GM19025 (cell line): Measurements from ENCODE around the gene GPRC5C.

Experiments
- ATAC-seq: cut with Tn5 transposase; IDR thresholded peaks from one replicate; pipeline ENCODE4 v1.9.1; 2021; ENCODE audit warnings: mild to moderate bottlenecking, low read depth, moderate library complexity; ENCODE audit not compliant: unreplicated experiment

GPRC5C gene, protein sequence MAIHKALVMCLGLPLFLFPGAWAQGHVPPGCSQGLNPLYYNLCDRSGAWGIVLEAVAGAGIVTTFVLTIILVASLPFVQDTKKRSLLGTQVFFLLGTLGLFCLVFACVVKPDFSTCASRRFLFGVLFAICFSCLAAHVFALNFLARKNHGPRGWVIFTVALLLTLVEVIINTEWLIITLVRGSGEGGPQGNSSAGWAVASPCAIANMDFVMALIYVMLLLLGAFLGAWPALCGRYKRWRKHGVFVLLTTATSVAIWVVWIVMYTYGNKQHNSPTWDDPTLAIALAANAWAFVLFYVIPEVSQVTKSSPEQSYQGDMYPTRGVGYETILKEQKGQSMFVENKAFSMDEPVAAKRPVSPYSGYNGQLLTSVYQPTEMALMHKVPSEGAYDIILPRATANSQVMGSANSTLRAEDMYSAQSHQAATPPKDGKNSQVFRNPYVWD

DNA sequence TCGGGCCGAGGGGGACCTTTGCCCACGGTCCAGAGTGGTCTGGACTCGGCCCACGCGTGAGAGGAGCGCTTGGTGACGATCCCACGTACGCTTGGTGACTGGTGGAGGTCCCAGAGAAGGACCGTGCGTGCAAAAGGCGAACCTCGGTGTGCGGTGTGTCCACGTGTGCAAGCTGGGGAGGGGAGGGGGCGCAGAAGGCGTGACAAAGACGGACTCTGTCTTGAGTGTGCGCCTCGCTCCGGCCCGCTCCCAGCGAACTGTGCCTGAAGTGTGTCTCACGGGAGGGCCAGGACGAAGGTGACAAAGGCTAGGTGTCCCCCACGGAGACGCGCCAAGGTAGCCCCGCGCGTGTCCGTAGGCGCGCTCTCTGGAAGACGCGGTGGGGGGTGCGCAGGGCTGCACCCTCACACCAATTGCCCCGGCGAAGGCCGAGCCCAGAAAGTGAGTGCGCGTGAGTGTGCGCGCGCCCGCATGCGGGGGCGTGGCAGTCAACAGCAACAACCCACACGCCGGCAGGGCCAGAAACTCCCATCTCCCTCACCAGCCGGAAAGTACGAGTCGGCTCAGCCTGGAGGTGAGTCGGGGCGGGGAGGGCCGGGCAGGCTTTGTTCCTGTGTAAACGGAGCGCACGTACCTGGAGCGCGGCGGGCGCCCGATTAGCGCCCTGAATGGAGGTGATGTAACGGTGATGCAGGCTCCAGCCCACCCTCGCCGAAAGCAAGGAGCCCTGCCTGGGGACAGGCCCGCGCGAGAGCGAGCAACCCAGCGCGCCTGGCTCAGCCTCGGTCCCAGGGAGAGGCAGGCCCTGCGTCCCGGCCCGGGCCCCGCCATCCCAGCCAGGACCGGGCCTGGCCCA is at the start of gene GPRC5C:
TSS of gene GPRC5C (plus strand) at position 521 of the 856 bp plus-strand sequence. CDS start 7,689 bp downstream, outside the sequence.
- no peak for ATAC-seq

DNA sequence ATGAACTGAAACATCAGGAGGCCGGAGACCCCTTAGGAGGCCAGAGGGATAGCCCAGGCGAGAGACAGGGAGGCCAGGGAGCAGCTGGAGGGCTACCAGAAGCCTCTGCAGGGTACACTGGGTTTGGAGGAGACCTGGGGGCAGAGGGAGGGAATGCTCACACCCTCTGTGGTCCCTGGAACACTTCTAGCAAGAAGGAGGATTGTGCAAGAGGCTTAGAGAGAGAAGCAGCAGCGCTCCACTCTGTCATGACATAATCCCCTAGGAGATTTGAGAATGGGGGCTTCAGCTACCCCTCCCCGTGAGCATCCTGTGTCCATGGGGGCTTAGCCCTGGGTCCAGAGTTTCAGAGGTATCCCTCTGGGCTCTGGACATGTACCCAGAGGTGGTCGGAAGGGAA is 48.7 kb upstream of the GPRC5C start:
- ATAC-seq: no peak

DNA sequence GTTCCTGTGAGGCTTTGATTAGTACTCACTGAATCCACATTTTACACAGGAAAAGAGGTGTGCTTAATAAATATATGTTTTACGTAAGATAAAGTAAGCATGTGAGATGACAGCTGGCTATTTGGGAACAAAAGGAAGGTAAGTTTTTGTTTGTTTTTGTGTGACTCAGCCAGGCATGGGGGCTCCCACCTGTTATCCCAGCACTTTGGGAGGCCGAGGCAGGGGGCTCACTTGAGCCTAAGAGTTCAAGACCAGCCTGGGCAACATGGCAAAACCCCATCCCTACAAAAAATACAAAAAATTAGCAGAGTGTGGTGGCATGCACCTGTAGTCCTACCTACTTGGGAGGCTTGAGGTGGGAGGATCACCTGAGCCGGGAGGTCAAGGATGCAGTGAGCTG is 46.7 kb upstream of the GPRC5C start:
- ATAC-seq: no peak

DNA sequence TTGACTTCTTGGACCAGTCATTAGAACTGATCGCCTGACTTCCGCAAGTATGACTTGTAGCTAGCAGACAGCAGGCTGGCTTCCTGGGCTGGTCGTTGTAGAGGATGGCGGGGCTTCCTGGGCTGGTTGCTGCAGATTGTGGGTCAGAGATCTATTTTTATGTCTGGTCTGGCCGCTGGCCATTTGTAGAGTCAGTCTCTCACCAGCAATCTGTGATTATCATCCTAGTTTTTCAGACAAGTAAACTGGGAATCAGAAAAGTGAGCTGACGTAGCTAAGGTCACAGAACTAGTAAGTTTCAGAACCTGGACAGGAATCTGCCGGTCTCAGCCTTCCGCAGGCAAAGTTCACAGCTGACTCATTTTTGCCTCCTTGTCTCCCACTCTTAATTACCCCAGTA is 45.5 kb upstream of the GPRC5C start:
- no peak for ATAC-seq

DNA sequence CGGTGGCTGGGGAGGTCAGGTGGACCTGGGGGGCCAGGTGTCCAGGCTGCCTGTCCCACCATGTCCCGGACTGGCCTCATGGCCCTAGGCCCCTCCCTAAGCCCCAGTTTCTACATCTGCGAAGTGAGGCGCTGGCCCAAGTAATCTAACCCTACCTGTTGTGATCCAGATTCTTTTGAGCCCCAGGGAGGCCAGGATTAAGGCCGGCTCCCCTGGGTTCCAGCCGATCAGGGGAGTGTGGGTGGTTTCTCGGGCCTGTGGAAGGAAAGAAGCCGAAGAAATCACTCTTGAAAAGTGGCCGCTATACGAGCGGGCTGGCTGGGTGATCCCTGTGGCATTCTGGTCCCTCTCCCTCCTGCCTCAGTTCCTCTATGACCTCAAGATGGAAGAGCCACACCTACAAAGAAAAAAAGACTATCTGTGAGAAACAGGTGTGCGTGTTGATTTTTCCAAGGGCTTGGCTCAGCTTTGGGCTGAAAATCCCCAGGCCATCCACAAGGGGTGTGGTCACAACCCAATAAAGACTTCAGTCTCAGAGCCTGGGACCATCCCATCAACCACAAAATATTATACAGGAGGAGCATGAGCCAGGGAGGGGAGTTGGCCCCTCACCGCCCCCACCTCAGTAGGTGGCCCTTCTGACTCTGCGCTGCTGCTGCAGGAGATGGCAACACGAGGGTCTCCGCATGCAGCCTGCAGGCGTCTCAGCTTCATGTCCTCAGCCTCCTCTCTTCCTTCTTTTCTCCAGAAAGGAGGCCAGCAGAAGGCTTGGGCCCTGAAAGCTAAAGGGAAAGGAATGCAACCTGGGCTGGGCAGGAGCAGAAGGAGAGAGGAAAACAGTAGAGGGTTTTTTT is 44.3 kb upstream of the GPRC5C start:
- ATAC-seq: no peak

DNA sequence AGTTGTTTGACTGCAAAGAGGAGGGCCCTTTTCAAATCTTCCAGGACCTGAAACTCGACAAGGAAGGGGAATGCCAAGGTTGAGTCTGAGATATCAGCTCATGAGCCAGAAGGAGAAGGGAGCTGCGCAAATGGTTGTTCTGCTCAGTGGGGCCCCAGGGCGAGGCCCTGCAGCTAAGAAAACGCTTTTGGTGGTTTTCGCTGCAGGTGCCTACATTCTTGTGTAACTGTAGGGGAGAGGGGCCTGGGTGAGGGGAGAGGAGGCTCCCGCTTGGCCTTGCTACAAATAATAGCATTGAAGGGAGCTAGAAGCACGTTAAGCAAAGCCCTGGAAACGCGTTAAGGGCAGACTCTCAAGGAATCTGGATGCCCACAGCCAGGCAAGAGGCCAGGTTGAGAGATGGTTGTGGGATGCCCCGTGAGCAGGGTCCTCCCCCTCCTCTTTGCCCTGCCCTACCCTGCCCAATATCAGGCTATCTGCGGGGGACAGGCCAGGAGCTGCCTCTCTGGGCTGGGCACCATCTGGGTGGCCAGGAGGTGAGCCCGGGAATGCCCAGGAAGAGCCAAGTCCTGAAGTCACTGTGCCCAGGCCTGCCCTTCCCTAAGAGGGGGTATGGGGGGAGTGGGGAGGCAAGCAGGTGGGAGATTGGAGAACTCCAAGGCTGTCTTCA is 42.7 kb upstream of the GPRC5C start:
- ATAC-seq: no peak

DNA sequence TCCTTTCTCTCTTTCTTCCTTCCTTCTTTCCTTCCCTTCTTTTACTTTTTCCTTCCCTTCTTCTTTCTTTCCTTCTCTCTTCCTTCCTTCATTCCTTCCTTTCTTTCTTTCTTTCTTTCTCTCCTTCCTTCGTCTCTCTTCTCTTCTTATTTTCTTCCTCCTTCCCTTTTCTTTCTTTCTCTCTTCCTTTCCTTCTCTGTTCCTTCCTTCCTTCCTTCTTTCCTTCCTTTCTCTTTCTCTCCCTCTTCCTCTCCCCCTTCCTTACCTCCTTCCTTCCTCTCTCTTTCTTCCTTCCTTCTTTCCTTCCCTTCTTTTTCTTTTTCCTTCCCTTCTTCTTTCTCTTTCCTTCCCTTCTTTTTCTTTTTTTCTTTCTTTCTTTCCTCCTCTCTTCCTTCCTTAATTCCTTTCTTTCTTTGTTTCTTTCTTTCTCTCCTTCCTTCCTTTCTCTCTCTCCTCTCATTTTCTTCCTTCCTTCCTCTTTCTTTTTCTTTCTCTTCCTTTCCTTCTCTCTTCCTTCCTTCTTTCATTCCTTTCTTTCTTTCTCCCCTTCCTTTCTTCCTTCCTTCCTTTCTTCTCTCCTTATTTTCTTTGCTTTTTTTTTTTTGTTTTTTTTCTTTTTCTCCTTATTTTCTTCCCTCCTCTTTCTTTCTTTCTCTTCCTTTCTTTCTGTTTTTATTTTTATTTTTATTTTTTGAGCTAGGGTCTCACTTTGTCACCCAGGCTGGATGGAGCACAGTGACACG is 41.8 kb upstream of the GPRC5C start:
- no peak for ATAC-seq

DNA sequence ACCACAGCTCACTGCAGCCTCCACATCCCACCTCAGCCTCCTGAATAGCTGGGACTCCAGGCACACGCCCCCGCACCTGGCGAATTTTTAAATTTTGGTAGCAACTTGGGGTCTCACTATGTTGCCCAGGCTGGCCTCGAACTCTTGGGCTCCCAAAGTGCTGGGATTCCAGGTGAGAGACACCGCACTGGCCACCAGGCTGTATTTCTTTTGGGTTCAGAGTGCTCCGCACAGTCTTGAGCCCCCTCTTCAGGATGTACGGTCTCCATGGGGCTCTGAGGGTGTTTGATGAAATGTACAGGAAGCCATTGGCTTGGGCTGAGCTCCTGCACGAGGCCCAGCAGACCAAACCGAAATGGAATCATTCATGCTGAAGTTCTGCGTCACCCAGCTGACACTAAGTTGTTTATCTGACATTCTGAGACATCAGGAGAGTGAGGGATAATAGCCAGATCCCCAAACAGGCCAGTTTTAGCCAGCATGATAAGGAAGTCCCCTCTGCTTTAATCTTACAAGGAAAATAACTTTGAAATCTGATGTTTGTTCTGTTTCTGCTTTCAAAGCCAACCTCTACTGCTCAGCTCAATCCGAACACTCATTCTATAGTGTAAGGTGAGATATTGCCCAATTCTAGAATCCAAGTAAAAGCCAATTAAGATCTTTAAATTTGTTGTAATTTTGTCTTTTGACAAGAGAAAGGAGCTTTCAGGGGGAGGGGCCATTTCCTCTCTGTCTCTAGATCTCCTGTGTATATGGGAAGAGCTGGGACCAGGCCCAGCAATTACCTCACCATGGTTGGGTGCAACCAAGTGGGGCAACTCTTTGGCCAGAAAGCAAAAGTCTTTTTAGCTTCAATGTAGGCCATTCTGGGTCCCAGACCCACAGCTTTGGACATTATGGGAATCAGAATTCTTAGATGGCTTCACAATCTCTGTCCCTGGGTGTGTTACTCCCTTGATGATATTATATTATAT is 40.9 kb upstream of the GPRC5C start:
- no peak for ATAC-seq

DNA sequence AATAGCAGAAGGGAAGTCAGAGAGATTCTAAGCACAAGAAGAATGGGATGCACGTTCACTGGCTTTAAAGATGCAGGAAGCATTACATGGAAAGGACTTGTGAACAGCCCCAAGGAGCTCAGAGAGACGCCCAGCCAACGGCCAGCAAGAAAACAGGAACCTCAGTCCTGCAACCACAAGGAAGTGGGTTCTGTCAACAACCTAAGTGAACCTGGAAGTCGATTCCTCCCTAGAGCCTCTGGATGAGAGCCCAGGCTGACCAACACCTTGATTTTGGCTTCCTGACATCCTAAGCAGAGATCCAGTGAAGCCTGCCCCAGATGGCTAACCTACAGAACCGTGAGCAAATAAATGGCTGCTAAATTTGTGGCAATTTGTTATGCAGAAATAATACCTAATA is 40.1 kb upstream of the GPRC5C start:
- ATAC-seq: no peak

DNA sequence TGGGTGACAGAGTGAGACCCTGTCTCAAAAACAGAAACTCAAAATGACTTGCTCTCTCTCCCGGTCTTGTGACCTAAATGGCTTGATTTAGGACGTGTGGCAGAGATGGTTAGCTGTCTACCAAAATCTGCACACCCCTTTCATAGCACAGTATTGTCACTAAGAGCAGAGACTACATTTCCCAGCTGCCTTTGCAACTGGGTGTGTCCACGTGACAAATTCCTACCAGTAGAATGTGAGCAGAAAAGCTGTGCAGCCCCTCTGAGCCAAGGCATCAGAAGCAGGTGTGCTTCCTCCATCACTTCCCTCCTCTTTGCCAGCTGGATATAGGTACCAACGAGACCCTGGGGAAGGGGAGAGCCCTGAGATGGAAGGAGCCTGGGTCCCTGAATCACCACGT is 39.0 kb upstream of the GPRC5C start:
- no peak for ATAC-seq

DNA sequence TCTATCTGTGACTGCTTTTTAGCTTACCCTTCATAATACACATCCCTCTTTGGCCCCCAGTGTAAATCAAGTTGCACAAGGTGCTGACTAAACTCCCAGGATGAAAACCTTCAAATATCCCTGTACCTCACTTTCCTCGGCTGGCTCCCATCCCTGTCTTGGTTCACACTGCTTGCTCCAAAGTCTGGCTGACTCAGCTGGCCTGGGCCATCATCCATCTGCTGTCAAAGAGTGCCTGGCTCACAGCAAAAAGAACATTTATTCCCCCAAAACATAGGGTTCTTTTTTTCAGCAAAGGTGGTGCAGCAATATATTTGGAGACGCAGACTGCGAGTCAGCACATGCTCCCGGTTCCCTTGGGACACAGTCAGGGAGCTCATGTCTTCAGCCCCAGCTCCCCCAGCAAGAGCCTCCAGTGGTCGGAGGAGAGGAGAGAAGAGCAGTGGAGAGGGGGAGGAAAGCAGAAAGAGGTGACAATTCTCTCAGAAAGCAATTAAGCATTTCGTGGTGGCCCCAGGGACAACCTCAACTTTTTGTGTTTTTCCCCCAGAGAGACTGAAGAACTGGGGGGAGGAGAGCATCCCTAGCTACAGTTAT is 38.4 kb upstream of the GPRC5C start:
- ATAC-seq: no peak

DNA sequence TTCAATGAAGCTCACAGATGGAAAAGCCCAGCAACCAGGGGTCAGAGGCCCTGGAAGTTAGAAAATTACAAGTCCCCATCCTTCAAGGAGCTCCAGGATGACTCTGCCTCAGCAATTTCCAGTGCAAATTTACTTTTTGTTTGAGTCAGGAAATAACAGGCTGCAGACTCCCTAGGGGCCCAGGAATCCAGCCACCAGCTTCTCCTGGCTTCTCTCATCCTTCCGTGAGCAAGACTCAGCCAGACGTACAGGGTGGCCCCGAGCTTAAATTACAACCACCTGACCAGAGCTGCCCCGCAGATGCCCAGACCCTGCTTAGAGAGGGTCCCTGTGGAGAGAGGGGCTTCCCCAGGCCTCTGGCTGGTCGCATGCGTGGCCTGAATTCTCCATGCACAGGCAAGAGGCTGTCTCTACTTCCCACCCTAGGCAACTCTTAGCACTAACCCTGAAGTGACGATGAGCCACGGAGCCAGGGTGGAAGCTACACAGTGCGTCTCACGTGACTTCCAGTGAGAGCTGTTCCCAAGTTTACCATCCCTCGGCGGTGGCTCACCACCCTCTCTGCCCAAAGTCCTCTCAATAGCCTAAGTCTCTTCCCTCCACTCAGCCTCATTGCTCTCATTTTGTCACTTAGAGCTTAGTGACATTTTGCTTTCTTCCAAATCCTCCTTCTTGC is 37.5 kb upstream of the GPRC5C start:
- ATAC-seq: no peak

DNA sequence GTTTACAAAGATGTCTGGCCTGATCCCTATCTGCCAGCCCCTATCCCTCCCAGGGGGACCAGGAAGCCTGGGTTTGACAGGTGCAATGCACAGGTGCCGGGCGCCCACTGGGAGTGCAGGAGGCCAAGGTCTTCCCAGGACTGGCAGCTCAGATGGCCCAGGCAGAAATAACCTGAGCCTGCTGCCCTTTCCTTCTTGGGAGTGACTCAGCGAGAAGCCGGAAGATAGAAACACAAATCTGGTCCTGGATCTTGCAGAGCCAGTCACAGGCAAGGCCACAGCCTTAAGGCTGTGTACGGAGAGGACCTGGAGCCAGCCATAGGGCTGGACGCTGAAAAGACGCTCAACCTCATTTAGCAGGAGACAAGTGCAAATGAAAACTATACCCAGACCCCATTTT is 36.9 kb upstream of the GPRC5C start:
- no peak for ATAC-seq

DNA sequence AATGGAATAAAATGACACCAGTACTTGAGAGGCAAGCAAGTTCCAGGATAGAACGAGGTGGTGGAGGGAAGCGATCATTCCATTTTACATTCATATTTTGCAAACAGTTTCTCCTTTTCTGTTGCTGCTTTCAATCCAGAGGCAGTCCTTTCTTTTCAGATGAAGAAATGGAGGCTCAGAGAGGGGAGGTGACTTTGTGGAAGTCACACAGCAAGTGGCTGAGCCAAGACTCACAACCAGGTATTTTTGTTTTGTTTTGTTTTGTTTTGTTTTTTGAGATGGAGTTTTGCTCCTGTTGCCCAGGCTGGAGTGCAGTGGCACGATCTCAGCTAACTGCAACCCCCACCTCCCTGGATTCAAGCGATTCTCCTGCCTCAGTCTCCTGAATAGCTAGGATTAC is 35.3 kb upstream of the GPRC5C start:
- no peak for ATAC-seq

DNA sequence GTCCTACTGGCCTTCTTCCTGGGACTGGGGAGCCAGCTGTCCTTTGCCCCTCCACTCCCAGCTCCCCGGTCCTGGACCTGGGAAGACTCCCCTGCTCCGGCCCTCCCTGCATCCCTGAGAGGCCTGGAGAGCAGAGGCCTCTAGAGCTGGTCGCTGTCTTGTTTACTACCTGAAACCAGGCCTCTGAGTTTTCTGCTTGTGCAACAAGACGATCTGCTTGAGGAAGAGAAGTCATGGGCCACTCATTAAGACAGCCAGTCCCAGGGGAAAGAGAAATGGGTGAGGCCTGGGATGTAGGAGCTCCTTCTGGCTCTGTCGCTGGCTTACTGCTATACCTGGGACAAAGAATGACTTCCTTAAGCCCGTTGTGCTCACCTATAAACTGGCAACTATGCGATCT is 29.8 kb upstream of the GPRC5C start:
- no peak for ATAC-seq

DNA sequence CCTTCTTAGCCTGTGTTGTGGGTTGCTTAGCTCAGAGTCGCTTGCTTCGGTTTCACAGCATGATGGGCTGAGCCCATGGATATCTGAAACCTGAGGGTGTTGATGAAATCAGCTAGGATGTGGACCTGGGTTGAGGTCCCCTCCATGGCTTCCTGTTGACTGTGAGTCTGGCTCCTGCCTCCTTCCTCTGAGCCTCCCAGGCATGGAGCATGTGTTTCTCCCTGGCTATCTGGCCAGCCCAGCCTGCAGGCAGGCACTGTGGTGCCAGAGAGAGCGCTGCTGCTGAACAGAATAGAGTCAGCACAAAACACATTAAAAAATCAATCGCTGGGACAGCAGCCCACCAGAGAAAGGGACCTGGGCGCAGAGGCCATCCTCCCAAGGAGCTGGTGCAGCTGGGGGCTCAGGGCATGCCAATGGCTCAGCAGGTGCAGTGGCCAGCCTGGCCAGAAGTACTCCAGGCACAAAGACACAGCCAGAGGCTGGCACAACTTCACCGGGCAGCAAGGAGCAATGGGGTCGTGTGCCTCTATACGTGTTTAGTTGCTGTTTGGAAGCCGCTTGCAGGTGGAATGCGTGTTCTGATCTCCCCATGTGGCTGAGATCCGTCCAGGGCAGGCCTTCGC is 28.3 kb upstream of the GPRC5C start:
- ATAC-seq: no peak

DNA sequence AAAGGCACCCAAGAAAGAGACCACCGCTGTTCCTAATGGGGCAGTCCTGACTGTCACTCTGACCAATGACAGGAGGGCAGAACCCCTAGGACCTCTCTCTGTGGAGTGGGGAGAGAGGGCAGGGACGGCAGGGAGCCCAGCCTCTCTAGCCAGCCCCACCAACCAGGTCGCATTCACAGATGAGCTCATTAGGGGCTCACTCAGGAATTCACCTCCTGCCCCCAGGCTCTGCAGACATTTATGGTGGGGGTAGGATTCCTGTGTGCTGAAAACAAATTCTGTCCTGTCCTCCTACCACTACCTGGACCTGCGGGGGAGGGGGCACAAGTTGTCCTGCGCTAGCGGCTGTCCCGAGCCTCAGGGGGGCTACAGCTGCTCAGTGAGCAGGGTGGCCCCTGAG is 27.7 kb upstream of the GPRC5C start:
- ATAC-seq: no peak
